NCI-H774 (cell line): ENCODE measurements around the gene TRMT2A.
"Not testable (repeated sequence)": the region's sequence is repeated elsewhere in the genome, so short reads cannot be mapped to it uniquely, and the experiment has no call there.

Experiments used
- DNase-seq: peaks from one replicate; lab custom pipeline; 2025; lab: John Stamatoyannopoulos, UW

TRMT2A gene

GRCh38 chr22:20116951-20117632 lies at the start of gene TRMT2A:
Gene TRMT2A, minus strand, starts transcription at chr22:20117226. Its CDS starts 320 bp downstream, at chr22:20116906.
- DNase-seq: peak; percentile 98

GRCh38 chr22:20166703-20167102 lies 49.7 kb upstream of the TRMT2A start:
- DNase-seq: no peak

- DNase-seq: no peak
Measured at GRCh38 chr22:20165913-20166312, 48.9 kb upstream of the TRMT2A start.

GRCh38 chr22:20165421-20165820 lies 48.4 kb upstream of the TRMT2A start:
- DNase-seq: no peak

- DNase-seq: no peak
Measured at GRCh38 chr22:20164863-20165262, 47.8 kb upstream of the TRMT2A start.

GRCh38 chr22:20160041-20160440 lies 43.0 kb upstream of the TRMT2A start:
- DNase-seq: no peak

GRCh38 chr22:20159531-20159930 lies 42.5 kb upstream of the TRMT2A start:
- not testable (repeated sequence) for DNase-seq

GRCh38 chr22:20159076-20159475 lies 42.0 kb upstream of the TRMT2A start:
- DNase-seq: no peak

GRCh38 chr22:20158391-20159036 lies 41.5 kb upstream of the TRMT2A start:
- no peak for DNase-seq

- no peak for DNase-seq
Measured at GRCh38 chr22:20157430-20158183, 40.6 kb upstream of the TRMT2A start.

GRCh38 chr22:20156611-20157429 lies 39.8 kb upstream of the TRMT2A start:
- DNase-seq: peak; percentile 51

GRCh38 chr22:20156042-20156389 lies 39.0 kb upstream of the TRMT2A start:
- DNase-seq: no peak

GRCh38 chr22:20155330-20156041 lies 38.5 kb upstream of the TRMT2A start:
- peak; percentile 80 for DNase-seq

- DNase-seq: no peak
Measured at GRCh38 chr22:20154602-20155187, 37.7 kb upstream of the TRMT2A start.

- no peak for DNase-seq
Measured at GRCh38 chr22:20153945-20154344, 36.9 kb upstream of the TRMT2A start.

GRCh38 chr22:20152464-20152890 lies 35.5 kb upstream of the TRMT2A start:
- DNase-seq: no peak

GRCh38 chr22:20151276-20151588 lies 34.2 kb upstream of the TRMT2A start:
- DNase-seq: no peak

GRCh38 chr22:20150381-20151275 lies 33.6 kb upstream of the TRMT2A start, which contains the start of gene CCDC188:
Gene CCDC188, minus strand, starts transcription at chr22:20151055. Its CDS starts 69 bp downstream, at chr22:20150986.
- no peak for DNase-seq

- no peak for DNase-seq
Measured at GRCh38 chr22:20149257-20150250, 32.5 kb upstream of the TRMT2A start.
